ENCODE results near the gene ADGRA3. TPM values are rescaled to one million over a fixed set of nuclear protein-coding genes. Genes with fewer than 3 reads are reported as not detected.

The ADGRA3 gene
- polyA plus RNA-seq, 1 experiment: 10.6 TPM

GRCh38 chr4:22456291-22456690, 59.6 kb downstream of the ADGRA3 start:
- no peak for TF ChIP-seq CTCF (IDR thresholded peaks at IDR 0.05; ENCODE audit: insufficient read depth, low read depth, low read length)
- ChIA-PET CTCF (no interaction called here), POLR2A (no interaction called here)
- Histone ChIP-seq H3K27me3 (ENCODE audit: control insufficient read depth, insufficient read depth, low read length) (no peaks in the 10 kb centered on the region), H3K36me3 (ENCODE audit: control insufficient read depth, insufficient read depth, low read length) (no peaks in the 10 kb centered on the region), H3K4me3 (ENCODE audit: low read depth, low read length) (no peak overlapping the region)
- no peak for DNase-seq (ENCODE audit: low read depth)

- ChIA-PET CTCF (interaction anchor here (1.1 kb wide), 1 partner anchor 9 kb away, joined by 3 read pairs; no protein-coding TSS in a partner anchor), POLR2A (no interaction called here)
- no peak for TF ChIP-seq CTCF (IDR thresholded peaks at IDR 0.05; ENCODE audit: insufficient read depth, low read depth, low read length)
- no peak for DNase-seq (ENCODE audit: low read depth)
- no peaks in the 10 kb centered on the region for H3K36me3 ChIP-seq (ENCODE audit: control insufficient read depth, insufficient read depth, low read length)
- no peak overlapping the region for H3K4me3 ChIP-seq (ENCODE audit: low read depth, low read length)
- no peaks in the 10 kb centered on the region for H3K27me3 ChIP-seq (ENCODE audit: control insufficient read depth, insufficient read depth, low read length)
These were observed 60.9 kb downstream of the ADGRA3 start for GRCh38 chr4:22454955-22455354.

- DNase-seq (ENCODE audit: low read depth): no peak
- Histone ChIP-seq H3K27me3 (ENCODE audit: control insufficient read depth, insufficient read depth, low read length) (no peaks in the 10 kb centered on the region), H3K4me3 (ENCODE audit: low read depth, low read length) (no peak overlapping the region), H3K36me3 (ENCODE audit: control insufficient read depth, insufficient read depth, low read length) (no peaks in the 10 kb centered on the region)
- CTCF ChIA-PET: interaction anchor here (0.7 to 2.0 kb wide), 5 partner anchors 8 to 33 kb away, joined by 3 to 7 read pairs (median 3); no protein-coding TSS in a partner anchor
- no peak for TF ChIP-seq CTCF (IDR thresholded peaks at IDR 0.05; ENCODE audit: insufficient read depth, low read depth, low read length)
- POLR2A ChIA-PET: no interaction called here
These were observed 61.5 kb downstream of the ADGRA3 start for GRCh38 chr4:22454216-22454838.

GRCh38 chr4:22444813-22445212, 71.1 kb downstream of the ADGRA3 start:
- no peak overlapping the region for H3K4me3 ChIP-seq (ENCODE audit: low read depth, low read length)
- H3K36me3 ChIP-seq (ENCODE audit: control insufficient read depth, insufficient read depth, low read length): no peaks in the 10 kb centered on the region
- ChIA-PET POLR2A (no interaction called here), CTCF (interaction anchor here (0.6 to 1.9 kb wide), 5 partner anchors 9 to 649 kb away, joined by 3 to 9 read pairs (median 3); no protein-coding TSS in a partner anchor)
- no peak for TF ChIP-seq CTCF (IDR thresholded peaks at IDR 0.05; ENCODE audit: insufficient read depth, low read depth, low read length)
- DNase-seq (ENCODE audit: low read depth): no peak
- no peaks in the 10 kb centered on the region for H3K27me3 ChIP-seq (ENCODE audit: control insufficient read depth, insufficient read depth, low read length)

GRCh38 chr4:22442956-22443355, 72.9 kb downstream of the ADGRA3 start:
- Histone ChIP-seq H3K27me3 (ENCODE audit: control insufficient read depth, insufficient read depth, low read length) (no peaks in the 10 kb centered on the region), H3K36me3 (ENCODE audit: control insufficient read depth, insufficient read depth, low read length) (no peaks in the 10 kb centered on the region), H3K4me3 (ENCODE audit: low read depth, low read length) (no peak overlapping the region)
- ChIA-PET POLR2A (no interaction called here), CTCF (interaction anchor here (1.3 to 1.9 kb wide), 2 partner anchors 11 to 54 kb away, joined by 3 to 7 read pairs; no protein-coding TSS in a partner anchor)
- TF ChIP-seq CTCF (IDR thresholded peaks at IDR 0.05; ENCODE audit: insufficient read depth, low read depth, low read length): no peak
- no peak for DNase-seq (ENCODE audit: low read depth)

Data from BJ (cell line).